Trophoblast cell (in vitro differentiated cells and primary cell): ENCODE results near the gene FGG.
"Not testable (repeated sequence)": the region's sequence is repeated elsewhere in the genome, so short reads cannot be mapped to it uniquely, and the experiment has no call there.

Experiments used
- DNase-seq, 2 donors: peaks; one replicate each; pipeline ENCODE4 v3.0.0-alpha.2; 2016
- H2AFZ ChIP-seq: 2 replicates; pipeline ENCODE4 v1.6.1; 2013; ENCODE audit warnings: low read length, moderate library complexity, mild to moderate bottlenecking; ENCODE audit not compliant: insufficient read depth, poor library complexity
- H2AK5ac ChIP-seq: 2 replicates; pipeline ENCODE4 v1.6.1; 2013; ENCODE audit warnings: mild to moderate bottlenecking, low read length
- H2BK120ac ChIP-seq: 2 replicates; pipeline ENCODE4 v1.6.1; 2013; ENCODE audit warnings: low read length, mild to moderate bottlenecking, moderate library complexity; ENCODE audit not compliant: insufficient read depth, poor library complexity
- H2BK12ac ChIP-seq: 2 replicates; pipeline ENCODE4 v1.6.1; 2013; ENCODE audit warnings: mild to moderate bottlenecking, low read length, moderate library complexity
- H2BK5ac ChIP-seq: 2 replicates; pipeline ENCODE4 v1.6.1; 2013; ENCODE audit warnings: low read length, low read depth, moderate library complexity, mild to moderate bottlenecking; ENCODE audit not compliant: poor library complexity
- H3K14ac ChIP-seq: 2 replicates; pipeline ENCODE4 v1.6.1; 2013; ENCODE audit warnings: mild to moderate bottlenecking, low read length
- H3K18ac ChIP-seq: 2 replicates; pipeline ENCODE4 v1.6.1; 2013; ENCODE audit warnings: mild to moderate bottlenecking, low read length
- H3K23ac ChIP-seq: 2 replicates; pipeline ENCODE4 v1.6.1; 2013; ENCODE audit warnings: low read length
- H3K27ac ChIP-seq: 2 replicates; pipeline ENCODE4 v1.5.1; 2013; ENCODE audit warnings: low read depth, mild to moderate bottlenecking, inconsistent platforms, low read length, moderate library complexity
- H3K27me3 ChIP-seq: 2 replicates; pipeline ENCODE4 v1.6.1; 2013; ENCODE audit warnings: inconsistent platforms, mild to moderate bottlenecking, low read length, moderate library complexity; ENCODE audit not compliant: insufficient read depth
- H3K36me3 ChIP-seq, 2 experiments: 1 replicate in 1 of 2; 2 replicates in 1 of 2; pipeline ENCODE4 v1.6.1; 2013; ENCODE audit warnings: low read length in 2 of 2, mild to moderate bottlenecking in 2 of 2, moderate library complexity in 1 of 2; ENCODE audit not compliant: insufficient read depth in 2 of 2, control insufficient read depth in 1 of 2
- H3K4ac ChIP-seq: 2 replicates; pipeline ENCODE4 v1.6.1; 2013; ENCODE audit warnings: low read depth, mild to moderate bottlenecking, low read length, moderate library complexity
- H3K4me1 ChIP-seq, 2 experiments: 1 replicate in 1 of 2; 2 replicates in 1 of 2; pipeline ENCODE4 v1.6.1; 2013; ENCODE audit warnings: low read length in 2 of 2, mild to moderate bottlenecking in 2 of 2, moderate library complexity in 1 of 2; ENCODE audit not compliant: insufficient read depth in 2 of 2, control insufficient read depth in 1 of 2
- H3K4me2 ChIP-seq: 2 replicates; pipeline ENCODE4 v1.6.1; 2013; ENCODE audit warnings: inconsistent platforms, mild to moderate bottlenecking, low read length, moderate library complexity
- H3K4me3 ChIP-seq: 2 replicates; pipeline ENCODE4 v1.5.1; 2013; ENCODE audit warnings: mild to moderate bottlenecking, low read depth, low read length, inconsistent platforms
- H3K79me1 ChIP-seq: one replicate; pipeline ENCODE4 v1.6.1; 2013; ENCODE audit warnings: low read length
- H3K79me2 ChIP-seq: 2 replicates; pipeline ENCODE4 v1.6.1; 2013; ENCODE audit warnings: low read length, mild to moderate bottlenecking; ENCODE audit not compliant: control insufficient read depth, insufficient read depth, poor library complexity
- H3K9ac ChIP-seq: 2 replicates; pipeline ENCODE4 v1.6.1; 2013; ENCODE audit warnings: mild to moderate bottlenecking, low read length
- H3K9me3 ChIP-seq: 2 replicates; pipeline ENCODE4 v1.6.1; 2013; ENCODE audit warnings: low read depth, mild to moderate bottlenecking, control low read depth, inconsistent platforms, low read length; ENCODE audit not compliant: insufficient read depth
- H4K12ac ChIP-seq: 2 replicates; pipeline ENCODE4 v1.6.1; 2013; ENCODE audit warnings: low read depth, mild to moderate bottlenecking, low read length, moderate library complexity
- H4K8ac ChIP-seq: 2 replicates; pipeline ENCODE4 v1.6.1; 2013; ENCODE audit warnings: low read depth, mild to moderate bottlenecking, low read length, moderate library complexity
- H4K91ac ChIP-seq: one replicate; pipeline ENCODE4 v1.6.1; 2013; ENCODE audit warnings: low read depth, mild to moderate bottlenecking, low read length, moderate library complexity
- WGBS: extraction: QIAGEN DNeasy Blood & Tissue Kit; methylation state at CpG from one replicate; pipeline ENCODE4 v1.1.7; 2013; ENCODE audit warnings: missing lambda C conversion rate; ENCODE audit not compliant: insufficient read length, insufficient coverage; ENCODE audit errors: extremely low coverage; 5-methylcytosine and 5-hydroxymethylcytosine counted together

FGG gene

GRCh38 chr4:154602404-154603020 is 9.9 kb downstream of the FGG start:
- H4K12ac ChIP-seq, result no peak overlapping the region
- H2BK5ac ChIP-seq, result no peak overlapping the region
- no peak overlapping the region for H3K4me2 ChIP-seq
- H3K27me3 ChIP-seq, result no peaks in the 10 kb centered on the region
- no CpG with 5 or more reads among the region's 1 CpG for WGBS
- H3K79me1 ChIP-seq, result no peaks in the 10 kb centered on the region
- H2AFZ ChIP-seq, result no peak overlapping the region
- H3K27ac ChIP-seq, result no peak overlapping the region
- H3K23ac ChIP-seq, result no peak overlapping the region
- DNase-seq, result no peak
- H3K4me1 ChIP-seq, result no peaks in the 10 kb centered on the region
- H4K8ac ChIP-seq, result no peak overlapping the region
- H3K79me2 ChIP-seq, result no peaks in the 10 kb centered on the region
- H3K4me3 ChIP-seq, result no peak overlapping the region
- no peaks in the 10 kb centered on the region for H3K36me3 ChIP-seq
- no peak overlapping the region for H4K91ac ChIP-seq
- H3K4ac ChIP-seq, result no peak overlapping the region
- H3K9ac ChIP-seq, result no peak overlapping the region
- no peak overlapping the region for H2BK12ac ChIP-seq
- no peak overlapping the region for H2AK5ac ChIP-seq
- H3K18ac ChIP-seq, result no peak overlapping the region
- H3K9me3 ChIP-seq, result no peaks in the 10 kb centered on the region
- H3K14ac ChIP-seq, result no peak overlapping the region
- H2BK120ac ChIP-seq, result no peak overlapping the region

GRCh38 chr4:154597798-154598774 is 14.4 kb downstream of the FGG start:
- Histone ChIP-seq H3K4ac (no peak overlapping the region), H2BK120ac (no peak overlapping the region), H4K8ac (no peak overlapping the region), H3K23ac (no peak overlapping the region), H3K18ac (no peak overlapping the region), H2BK5ac (no peak overlapping the region), H2AK5ac (no peak overlapping the region), H3K79me1 (no peaks in the 10 kb centered on the region), H4K12ac (no peak overlapping the region), H3K27me3 (no peaks in the 10 kb centered on the region), H3K36me3 (no peaks in the 10 kb centered on the region), H3K4me1 (no peaks in the 10 kb centered on the region), H3K9ac (no peak overlapping the region), H3K79me2 (no peaks in the 10 kb centered on the region), H2BK12ac (no peak overlapping the region), H3K9me3 (no peaks in the 10 kb centered on the region), H4K91ac (no peak overlapping the region), H3K27ac (no peak overlapping the region), H3K4me3 (no peak overlapping the region), H3K4me2 (no peak overlapping the region), H3K14ac (no peak overlapping the region), H2AFZ (no peak overlapping the region)
- DNase-seq, result no peak
- WGBS, result no CpG with 5 or more reads among the region's 7 CpGs

DNA sequence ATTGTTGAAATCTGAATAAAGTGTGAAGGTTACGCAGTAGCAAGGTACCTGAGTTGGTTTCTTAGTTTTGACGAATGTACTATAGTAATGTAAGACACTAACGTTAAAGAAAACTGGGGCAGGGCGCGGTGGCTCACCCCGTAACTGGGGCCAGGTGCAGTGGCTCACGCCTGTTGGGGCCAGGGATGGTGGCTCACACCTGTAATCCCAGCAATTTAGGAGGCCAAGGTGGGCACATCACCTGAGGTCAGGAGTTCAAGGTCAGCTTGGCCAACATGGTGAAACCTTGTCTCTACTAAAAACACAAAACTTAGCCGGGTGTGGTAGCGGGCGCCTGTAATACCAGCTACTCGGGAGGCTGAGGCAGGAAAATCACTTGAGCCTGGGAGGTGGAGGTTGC is 15.2 kb downstream of the FGG start:
- not testable (repeated sequence) for H4K8ac ChIP-seq, H3K9ac ChIP-seq, H3K36me3 ChIP-seq, H3K4me3 ChIP-seq, H2AK5ac ChIP-seq, H2BK5ac ChIP-seq, H4K91ac ChIP-seq, H3K79me2 ChIP-seq, H3K4me2 ChIP-seq, H2BK120ac ChIP-seq, DNase-seq, H3K4me1 ChIP-seq, H2BK12ac ChIP-seq, H3K14ac ChIP-seq, H3K79me1 ChIP-seq, H4K12ac ChIP-seq, H3K18ac ChIP-seq, H3K9me3 ChIP-seq, H3K23ac ChIP-seq, H2AFZ ChIP-seq, H3K27ac ChIP-seq, H3K4ac ChIP-seq, H3K27me3 ChIP-seq
- WGBS, result no CpG with 5 or more reads among the region's 11 CpGs

GRCh38 chr4:154595807-154596206 is 16.6 kb downstream of the FGG start:
- no peak overlapping the region for H3K27ac ChIP-seq
- H3K79me2 ChIP-seq, result no peaks in the 10 kb centered on the region
- no peak overlapping the region for H3K18ac ChIP-seq
- H2AFZ ChIP-seq, result no peak overlapping the region
- H3K4me3 ChIP-seq, result no peak overlapping the region
- H4K91ac ChIP-seq, result no peak overlapping the region
- no peak overlapping the region for H4K12ac ChIP-seq
- no peaks in the 10 kb centered on the region for H3K27me3 ChIP-seq
- no peak for DNase-seq
- no peak overlapping the region for H4K8ac ChIP-seq
- H3K23ac ChIP-seq, result no peak overlapping the region
- H3K4me2 ChIP-seq, result no peak overlapping the region
- no peak overlapping the region for H3K14ac ChIP-seq
- no peak overlapping the region for H2AK5ac ChIP-seq
- no peak overlapping the region for H3K4ac ChIP-seq
- H3K79me1 ChIP-seq, result no peaks in the 10 kb centered on the region
- no peaks in the 10 kb centered on the region for H3K36me3 ChIP-seq
- no peak overlapping the region for H3K9ac ChIP-seq
- H3K9me3 ChIP-seq, result no peaks in the 10 kb centered on the region
- no peaks in the 10 kb centered on the region for H3K4me1 ChIP-seq
- H2BK120ac ChIP-seq, result no peak overlapping the region
- H2BK5ac ChIP-seq, result no peak overlapping the region
- no peak overlapping the region for H2BK12ac ChIP-seq
